SK-N-MC (cell line): ENCODE data around the gene OR2V2.

Experiments
- EZH2 ChIP-seq: fragments of 200-600 bp; sonication (generic); IDR thresholded peaks from one replicate; pipeline ENCODE4 v1.6.1; 2017; ENCODE audit warnings: antibody characterized with exemption
- POLR2AphosphoS5 ChIP-seq: IDR thresholded peaks from 2 replicates; pipeline ENCODE4 v1.6.1; 2012; ENCODE audit warnings: mild to moderate bottlenecking, low read depth, low read length, borderline replicate concordance

DNA sequence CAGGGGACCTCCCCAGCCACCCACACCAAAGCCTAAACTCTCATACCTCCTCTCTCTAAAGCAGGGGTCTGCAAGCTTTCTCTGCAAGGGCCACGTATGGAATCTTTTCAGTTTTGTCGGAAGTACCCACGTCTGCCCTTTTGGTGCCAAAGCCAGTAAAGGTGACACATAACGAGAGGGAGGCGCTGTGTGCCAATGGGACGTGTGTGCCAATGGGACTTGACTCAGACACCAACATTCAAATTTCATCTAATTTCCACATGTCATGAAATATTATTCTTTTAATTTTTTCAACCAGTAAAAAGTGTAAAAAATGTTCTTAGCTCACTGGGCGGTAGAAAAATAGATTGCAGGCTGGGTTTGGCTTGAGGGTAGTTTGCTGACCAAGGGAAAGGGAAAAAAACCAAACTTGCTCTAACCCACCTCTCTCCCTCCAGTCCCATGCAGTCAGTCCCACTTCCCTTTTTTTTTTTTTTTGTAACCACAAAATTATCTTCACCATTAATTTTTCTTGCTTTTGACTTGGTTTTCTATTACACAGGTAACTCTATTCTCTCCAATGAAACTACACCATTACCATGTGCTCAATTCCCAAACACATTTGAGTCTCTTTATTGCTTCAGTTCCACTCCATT is 41.9 kb upstream of the OR2V2 start:
- TF ChIP-seq POLR2AphosphoS5 (no peak), EZH2 (no peak)
